NCI-H226 (cell line): ENCODE data around the gene TRPM2.

Experiments
- DNase-seq: peaks from one replicate; pipeline ENCODE4 v3.0.0-alpha.2; 2015

The TRPM2 gene

GRCh38 chr21:44433791-44434567 is 80.6 kb downstream of the TRPM2 start:
- DNase-seq: no peak

- no peak for DNase-seq
Observed at GRCh38 chr21:44434568-44434925, 81.1 kb downstream of the TRPM2 start.

GRCh38 chr21:44434936-44435635 is 81.7 kb downstream of the TRPM2 start:
- no peak for DNase-seq

- no peak for DNase-seq
Observed at GRCh38 chr21:44436111-44436611, 82.7 kb downstream of the TRPM2 start.

GRCh38 chr21:44436958-44437357 is 83.5 kb downstream of the TRPM2 start:
- DNase-seq: no peak

GRCh38 chr21:44437371-44437695 is 83.9 kb downstream of the TRPM2 start:
- no peak for DNase-seq

GRCh38 chr21:44437696-44438431 is 84.4 kb downstream of the TRPM2 start:
- no peak for DNase-seq

- no peak for DNase-seq
Observed at GRCh38 chr21:44438531-44439210, 85.2 kb downstream of the TRPM2 start.

GRCh38 chr21:44439211-44439600 is 85.8 kb downstream of the TRPM2 start:
- DNase-seq: no peak

GRCh38 chr21:44440241-44441040 is 87.0 kb downstream of the TRPM2 start:
- DNase-seq: no peak

- DNase-seq: no peak
Observed at GRCh38 chr21:44441041-44441400, 87.6 kb downstream of the TRPM2 start.

GRCh38 chr21:44441581-44442265 is 88.3 kb downstream of the TRPM2 start:
- no peak for DNase-seq

GRCh38 chr21:44442266-44443125 is 89.1 kb downstream of the TRPM2 start:
- DNase-seq: no peak

GRCh38 chr21:44443291-44443890 is 90.0 kb downstream of the TRPM2 start:
- no peak for DNase-seq

GRCh38 chr21:44443891-44444285 is 90.5 kb downstream of the TRPM2 start:
- DNase-seq: no peak

GRCh38 chr21:44444286-44444931 is 91.0 kb downstream of the TRPM2 start:
- DNase-seq: no peak

GRCh38 chr21:44445145-44445812 is 91.9 kb downstream of the TRPM2 start:
- no peak for DNase-seq

- no peak for DNase-seq
Observed at GRCh38 chr21:44448651-44449131, 95.3 kb downstream of the TRPM2 start.
